Gastrocnemius medialis (tissue), 4 donors: ENCODE measurements around the gene NUCKS1.

Source experiments
- POLR2A ChIP-seq, 2 donors: fragments of 450-650 bp; IDR thresholded peaks; one replicate each; pipeline ENCODE4 v1.6.1; 2017; ENCODE audit warnings: antibody characterized with exemption in 2 of 2, mild to moderate bottlenecking in 2 of 2, moderate library complexity in 2 of 2
- TF ChIP-seq, protein P1 (sequence below), 5 experiments: fragments of 450-650 bp in 3 of 5; fragments of 200-600 bp in 2 of 5; sonication (generic) in 2 of 5; IDR thresholded peaks in 4 of 5; conservative IDR thresholded peaks in 1 of 5; 1 replicate in 4 of 5; 2 replicates in 1 of 5; pipeline ENCODE4 v1.5.1; 2016 to 2019; ENCODE audit warnings: antibody characterized with exemption in 5 of 5, mild to moderate bottlenecking in 3 of 5, moderate library complexity in 3 of 5

- TF ChIP-seq POLR2A (IDR thresholded peaks at IDR 0.05): no peak
- TF ChIP-seq, protein P1, sequence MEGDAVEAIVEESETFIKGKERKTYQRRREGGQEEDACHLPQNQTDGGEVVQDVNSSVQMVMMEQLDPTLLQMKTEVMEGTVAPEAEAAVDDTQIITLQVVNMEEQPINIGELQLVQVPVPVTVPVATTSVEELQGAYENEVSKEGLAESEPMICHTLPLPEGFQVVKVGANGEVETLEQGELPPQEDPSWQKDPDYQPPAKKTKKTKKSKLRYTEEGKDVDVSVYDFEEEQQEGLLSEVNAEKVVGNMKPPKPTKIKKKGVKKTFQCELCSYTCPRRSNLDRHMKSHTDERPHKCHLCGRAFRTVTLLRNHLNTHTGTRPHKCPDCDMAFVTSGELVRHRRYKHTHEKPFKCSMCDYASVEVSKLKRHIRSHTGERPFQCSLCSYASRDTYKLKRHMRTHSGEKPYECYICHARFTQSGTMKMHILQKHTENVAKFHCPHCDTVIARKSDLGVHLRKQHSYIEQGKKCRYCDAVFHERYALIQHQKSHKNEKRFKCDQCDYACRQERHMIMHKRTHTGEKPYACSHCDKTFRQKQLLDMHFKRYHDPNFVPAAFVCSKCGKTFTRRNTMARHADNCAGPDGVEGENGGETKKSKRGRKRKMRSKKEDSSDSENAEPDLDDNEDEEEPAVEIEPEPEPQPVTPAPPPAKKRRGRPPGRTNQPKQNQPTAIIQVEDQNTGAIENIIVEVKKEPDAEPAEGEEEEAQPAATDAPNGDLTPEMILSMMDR (IDR thresholded peaks at IDR 0.05 in 4 of 5, conservative IDR thresholded peaks at IDR 0.05 in 1 of 5): no peak
Measured at GRCh38 chr1:205786601-205787000, 36.6 kb upstream of the NUCKS1 start.
